SK-N-MC (cell line): ENCODE results near the gene UQCRC1.

ENCODE experiments used
- EZH2 ChIP-seq: fragments of 200-600 bp; sonication (generic); IDR thresholded peaks from one replicate; pipeline ENCODE4 v1.6.1; 2017; ENCODE audit warnings: antibody characterized with exemption
- POLR2AphosphoS5 ChIP-seq: IDR thresholded peaks from 2 replicates; pipeline ENCODE4 v1.6.1; 2012; ENCODE audit warnings: mild to moderate bottlenecking, low read depth, low read length, borderline replicate concordance

GRCh38 chr3:48598323-48599076, 10.9 kb downstream of the UQCRC1 start:
- TF ChIP-seq EZH2 (no peak), POLR2AphosphoS5 (no peak)
